ENCODE data around the gene LDLRAD4.

- TF ChIP-seq EZH2phosphoT487 (IDR thresholded peaks at IDR 0.05; ENCODE audit: borderline replicate concordance, low read length), result no peak
- TF ChIP-seq CTCF (conservative IDR thresholded peaks at IDR 0.05; ENCODE audit: low read depth, low read length), result no peak
- no peak for TF ChIP-seq EZH2 (IDR thresholded peaks at IDR 0.05; ENCODE audit: low read length, unreplicated experiment)
Measured at GRCh38 chr18:13587477-13587876, 368.9 kb downstream of the LDLRAD4 start.
